Uterus (tissue), 4 donors: Measurements from ENCODE around the gene H19. TPM values are rescaled to one million over a fixed set of nuclear protein-coding genes. Genes with fewer than 3 reads are reported as not detected.

Experiments
- DNase-seq, 2 donors: peaks; one replicate each; pipeline ENCODE4 v3.0.0-alpha.2; 2019 to 2020
- H3K27ac ChIP-seq, 2 donors: fragments of 200-600 bp; sonication (generic); 1 replicate in 1 of 2; 2 replicates in 1 of 2; pipeline ENCODE4 v1.5.1; 2016 to 2018
- H3K27me3 ChIP-seq, 2 donors: fragments of 200-600 bp; sonication (generic); one replicate each; pipeline ENCODE4 v1.5.1; 2018 to 2019; ENCODE audit warnings: control low read depth in 1 of 2
- H3K36me3 ChIP-seq, 2 donors: fragments of 200-600 bp; sonication (generic); one replicate each; pipeline ENCODE4 v1.5.1; 2019; ENCODE audit warnings: control low read depth in 1 of 2
- H3K4me1 ChIP-seq, 2 donors: fragments of 200-600 bp; sonication (generic); one replicate each; pipeline ENCODE4 v1.5.1; 2018 to 2019; ENCODE audit warnings: control low read depth in 1 of 2
- H3K4me3 ChIP-seq, 2 donors: fragments of 200-600 bp; sonication (generic); 1 replicate in 1 of 2; 2 replicates in 1 of 2; pipeline ENCODE4 v1.5.1; 2018 to 2019; ENCODE audit warnings: mild to moderate bottlenecking in 1 of 2
- H3K9me3 ChIP-seq, 2 donors: fragments of 200-600 bp; sonication (generic); one replicate each; pipeline ENCODE4 v1.5.1; 2019; ENCODE audit warnings: control low read depth in 1 of 2
- POLR2A ChIP-seq, 2 donors: fragments of 450-650 bp; IDR thresholded peaks; one replicate each; pipeline ENCODE4 v1.6.1; 2016; ENCODE audit warnings: antibody characterized with exemption in 2 of 2, mild to moderate bottlenecking in 1 of 2, moderate library complexity in 1 of 2
- intact Hi-C: fragments of 100-400 bp; cut with DNase I; formaldehyde crosslinking; loops from one replicate; pipeline ENCODE4 v1.15.1; 2023; ENCODE audit warnings: low total_unique reads
- total RNA-seq, 4 donors: library from RNA; depleted of rRNA in 3 of 4; stranded (reverse); fragments of >200 nt in 3 of 4; gene quantifications; one replicate each; pipeline versions ENCODE4 v1.1.0 to v1.2.4, GENCODE V29; 2014 to 2023
- TF ChIP-seq, protein P1 (sequence below), 4 experiments: fragments of 200-600 bp in 2 of 4; fragments of 450-650 bp in 2 of 4; sonication (generic) in 2 of 4; IDR thresholded peaks; one replicate each; pipeline ENCODE4 v1.5.1; 2016 to 2019; ENCODE audit warnings: antibody characterized with exemption in 4 of 4, mild to moderate bottlenecking in 2 of 4, moderate library complexity in 1 of 4
- donor health status: DM: yes; HTN: yes; CAD: no.

H19 gene
- total RNA-seq, 4 donors from 2014 or later = 260 to 3,028 (median 463) TPM

- Histone ChIP-seq H3K36me3 (no peaks in the 10 kb centered on the region), H3K27ac (no peak overlapping the region), H3K9me3 (no peaks in the 10 kb centered on the region), H3K4me1 (no peaks in the 10 kb centered on the region), H3K27me3 (no peaks in the 10 kb centered on the region), H3K4me3 (no peak overlapping the region)
- TF ChIP-seq POLR2A (IDR thresholded peaks at IDR 0.05) = no peak
- TF ChIP-seq, protein P1, sequence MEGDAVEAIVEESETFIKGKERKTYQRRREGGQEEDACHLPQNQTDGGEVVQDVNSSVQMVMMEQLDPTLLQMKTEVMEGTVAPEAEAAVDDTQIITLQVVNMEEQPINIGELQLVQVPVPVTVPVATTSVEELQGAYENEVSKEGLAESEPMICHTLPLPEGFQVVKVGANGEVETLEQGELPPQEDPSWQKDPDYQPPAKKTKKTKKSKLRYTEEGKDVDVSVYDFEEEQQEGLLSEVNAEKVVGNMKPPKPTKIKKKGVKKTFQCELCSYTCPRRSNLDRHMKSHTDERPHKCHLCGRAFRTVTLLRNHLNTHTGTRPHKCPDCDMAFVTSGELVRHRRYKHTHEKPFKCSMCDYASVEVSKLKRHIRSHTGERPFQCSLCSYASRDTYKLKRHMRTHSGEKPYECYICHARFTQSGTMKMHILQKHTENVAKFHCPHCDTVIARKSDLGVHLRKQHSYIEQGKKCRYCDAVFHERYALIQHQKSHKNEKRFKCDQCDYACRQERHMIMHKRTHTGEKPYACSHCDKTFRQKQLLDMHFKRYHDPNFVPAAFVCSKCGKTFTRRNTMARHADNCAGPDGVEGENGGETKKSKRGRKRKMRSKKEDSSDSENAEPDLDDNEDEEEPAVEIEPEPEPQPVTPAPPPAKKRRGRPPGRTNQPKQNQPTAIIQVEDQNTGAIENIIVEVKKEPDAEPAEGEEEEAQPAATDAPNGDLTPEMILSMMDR (IDR thresholded peaks at IDR 0.05) = no peak
- intact Hi-C loops = no loop called here
- DNase-seq = no peak
Measured at GRCh38 chr11:1988174-1988573, 9.5 kb downstream of the H19 start.

DNA sequence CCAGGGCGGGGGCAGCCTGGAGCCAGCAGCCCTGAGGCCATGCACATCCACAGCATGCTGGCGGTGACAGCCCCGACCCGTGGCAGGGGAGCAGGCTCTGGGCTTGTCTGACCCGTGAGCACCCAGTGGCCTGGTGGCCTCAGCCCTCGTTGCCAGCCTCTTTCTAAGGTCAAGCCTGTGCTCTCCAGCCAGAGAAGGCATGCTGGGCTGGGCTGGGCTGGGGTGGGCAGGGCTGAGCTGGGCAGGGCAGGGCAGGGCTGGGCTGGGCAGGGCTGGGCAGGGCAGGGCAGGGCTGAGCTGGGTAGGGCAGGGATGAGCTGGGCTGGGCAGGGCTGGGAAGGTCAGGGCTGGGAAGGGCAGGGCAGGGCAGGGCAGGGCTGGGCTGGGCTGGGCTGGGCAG is 10.6 kb downstream of the H19 start:
- intact Hi-C loops = no loop called here
- Histone ChIP-seq H3K27me3 (no peaks in the 10 kb centered on the region), H3K4me1 (no peaks in the 10 kb centered on the region), H3K9me3 (no peaks in the 10 kb centered on the region), H3K27ac (no peak overlapping the region), H3K36me3 (no peaks in the 10 kb centered on the region), H3K4me3 (no peak overlapping the region)
- DNase-seq = no peak
- TF ChIP-seq, protein P1 (IDR thresholded peaks at IDR 0.05) = no peak
- TF ChIP-seq POLR2A (IDR thresholded peaks at IDR 0.05) = no peak

DNA sequence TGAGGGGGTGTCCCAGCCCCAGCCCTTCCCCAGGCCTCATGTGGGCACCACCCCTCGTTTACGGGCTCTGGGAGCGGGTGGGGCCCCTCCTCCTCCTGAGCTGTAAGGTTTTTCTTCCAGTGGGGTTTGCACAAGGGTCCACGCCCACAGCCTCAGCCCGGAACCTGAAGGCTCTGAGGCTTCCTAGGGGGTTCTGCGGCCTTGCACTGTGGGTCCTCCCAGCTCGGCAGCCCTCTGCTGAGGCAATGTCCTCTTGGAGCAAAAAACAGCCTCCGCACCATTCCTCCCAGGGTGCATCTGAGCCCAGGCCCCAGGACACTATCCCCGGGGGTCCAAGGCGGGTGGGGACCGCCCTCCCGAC is 14.1 kb downstream of the H19 start:
- DNase-seq = peak in 1 of 2 donors; percentile 10
- Histone ChIP-seq H3K4me3 (no peak overlapping the region), H3K4me1 (no peaks in the 10 kb centered on the region), H3K36me3 (no peaks in the 10 kb centered on the region), H3K9me3 (no peaks in the 10 kb centered on the region), H3K27ac (no peak overlapping the region), H3K27me3 (no peaks in the 10 kb centered on the region)
- intact Hi-C loops = no loop called here
- TF ChIP-seq, protein P1 (IDR thresholded peaks at IDR 0.05) = no peak
- no peak for TF ChIP-seq POLR2A (IDR thresholded peaks at IDR 0.05)

DNA sequence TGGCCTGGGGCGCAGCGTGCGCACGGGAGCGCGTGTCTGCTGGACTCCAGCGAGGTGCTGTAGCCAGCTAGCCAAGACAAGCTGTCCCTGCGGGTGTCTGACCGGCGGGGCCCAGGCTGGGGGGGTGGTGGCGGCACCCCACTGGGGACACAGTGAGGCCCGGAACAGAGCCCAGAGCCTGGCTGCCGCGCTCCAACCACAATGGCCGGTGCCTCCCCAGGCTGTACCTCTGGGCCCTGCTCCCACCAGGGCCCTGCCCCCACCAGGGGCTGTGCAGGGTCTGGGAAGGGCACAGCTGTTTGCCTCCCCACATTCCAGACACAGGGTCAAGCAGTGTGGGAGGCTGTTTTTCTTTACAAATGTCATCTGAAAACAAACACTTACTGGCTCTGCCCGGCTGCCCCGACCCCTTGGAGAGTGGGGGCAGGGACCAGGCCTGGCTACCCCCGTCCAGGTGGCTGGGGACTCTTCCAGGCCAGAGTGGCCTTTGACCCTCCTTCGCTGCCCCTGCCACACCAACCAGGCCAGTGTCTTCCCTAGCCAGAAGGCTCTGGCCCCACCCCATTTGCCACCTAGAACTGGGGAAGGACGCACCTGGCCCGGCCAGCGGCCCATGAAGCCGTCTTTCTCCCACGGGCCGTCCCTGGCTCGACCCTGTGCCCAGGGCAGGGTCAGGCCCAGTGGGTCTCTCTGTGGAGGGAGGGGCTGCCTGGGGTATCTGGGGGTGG is 14.6 kb downstream of the H19 start:
- intact Hi-C loops = no loop called here
- Histone ChIP-seq H3K9me3 (no peaks in the 10 kb centered on the region), H3K4me3 (no peak overlapping the region), H3K27ac (no peak overlapping the region), H3K27me3 (no peaks in the 10 kb centered on the region), H3K4me1 (no peaks in the 10 kb centered on the region), H3K36me3 (no peaks in the 10 kb centered on the region)
- TF ChIP-seq POLR2A (IDR thresholded peaks at IDR 0.05) = no peak
- TF ChIP-seq, protein P1 (IDR thresholded peaks at IDR 0.05) = no peak
- no peak for DNase-seq

DNA sequence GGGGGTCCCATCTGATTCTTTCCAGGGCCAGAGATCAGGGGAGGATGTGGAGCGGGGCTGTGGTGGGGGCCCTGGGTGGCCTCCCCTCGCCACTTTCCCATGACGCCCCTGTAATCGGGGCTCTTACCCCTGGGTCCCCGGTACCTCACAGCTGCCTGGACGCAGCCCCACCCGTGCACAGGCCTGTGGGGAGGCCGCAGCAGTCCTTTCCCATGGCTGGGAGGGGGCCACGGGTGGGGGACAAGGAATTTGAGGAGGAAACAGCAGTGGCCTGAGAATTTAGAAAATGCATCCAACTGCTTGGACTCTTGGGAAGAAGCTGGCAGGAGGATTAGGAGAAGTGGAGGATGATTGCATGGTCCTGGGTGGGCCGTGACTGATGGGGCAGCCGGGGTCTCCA is 18.0 kb downstream of the H19 start:
- Histone ChIP-seq H3K36me3 (no peaks in the 10 kb centered on the region), H3K27me3 (no peaks in the 10 kb centered on the region), H3K4me1 (no peaks in the 10 kb centered on the region), H3K27ac (no peak overlapping the region), H3K9me3 (no peaks in the 10 kb centered on the region), H3K4me3 (no peak overlapping the region)
- TF ChIP-seq, protein P1 (IDR thresholded peaks at IDR 0.05) = no peak
- no peak for TF ChIP-seq POLR2A (IDR thresholded peaks at IDR 0.05)
- DNase-seq = no peak
- intact Hi-C loops = no loop called here
